ENCODE measurements around the gene TAS2R14.

Gene TAS2R14

GRCh38 chr12:10960211-10960610, 21.1 kb upstream of the TAS2R14 start:
- Histone ChIP-seq H3K9me3 (ENCODE audit: low read depth, low read length) (no peaks in the 10 kb centered on the region), H3K27ac (no peak overlapping the region), H3K36me3 (ENCODE audit: insufficient read depth, low read length) (no peaks in the 10 kb centered on the region), H3K4me3 (no peak overlapping the region), H3K9ac (ENCODE audit: insufficient read length) (no peak overlapping the region)
- TF ChIP-seq POLR2AphosphoS5 (IDR thresholded peaks at IDR 0.05; ENCODE audit: borderline replicate concordance, low read depth, low read length), result no peak
- no peak for TF ChIP-seq FOXP2 (optimal IDR thresholded peaks at IDR 0.05; ENCODE audit: control extremely low read depth, extremely low read length, insufficient read depth)
- no peak for TF ChIP-seq EZH2 (IDR thresholded peaks at IDR 0.05)
- no peak for DNase-seq (ENCODE audit: low read depth, low spot score)

GRCh38 chr12:10959804-10960203, 20.7 kb upstream of the TAS2R14 start:
- DNase-seq (ENCODE audit: low read depth, low spot score), result no peak
- Histone ChIP-seq H3K36me3 (ENCODE audit: insufficient read depth, low read length) (no peaks in the 10 kb centered on the region), H3K9me3 (ENCODE audit: low read depth, low read length) (no peaks in the 10 kb centered on the region), H3K27ac (no peak overlapping the region), H3K9ac (ENCODE audit: insufficient read length) (no peak overlapping the region), H3K4me3 (no peak overlapping the region)
- TF ChIP-seq POLR2AphosphoS5 (IDR thresholded peaks at IDR 0.05; ENCODE audit: borderline replicate concordance, low read depth, low read length) (no peak), FOXP2 (optimal IDR thresholded peaks at IDR 0.05; ENCODE audit: control extremely low read depth, extremely low read length, insufficient read depth) (no peak), EZH2 (IDR thresholded peaks at IDR 0.05) (no peak)

- Histone ChIP-seq H3K9ac (ENCODE audit: insufficient read length) (no peak overlapping the region), H3K27ac (no peak overlapping the region), H3K36me3 (ENCODE audit: insufficient read depth, low read length) (no peaks in the 10 kb centered on the region), H3K4me3 (no peak overlapping the region), H3K9me3 (ENCODE audit: low read depth, low read length) (no peaks in the 10 kb centered on the region)
- no peak for TF ChIP-seq EZH2 (IDR thresholded peaks at IDR 0.05)
- no peak for TF ChIP-seq POLR2AphosphoS5 (IDR thresholded peaks at IDR 0.05; ENCODE audit: borderline replicate concordance, low read depth, low read length)
- TF ChIP-seq FOXP2 (optimal IDR thresholded peaks at IDR 0.05; ENCODE audit: control extremely low read depth, extremely low read length, insufficient read depth), result no peak
- DNase-seq (ENCODE audit: low read depth, low spot score), result no peak
These were observed 18.7 kb upstream of the TAS2R14 start for GRCh38 chr12:10957741-10958140.

- Histone ChIP-seq H3K9ac (ENCODE audit: insufficient read length) (no peak overlapping the region), H3K9me3 (ENCODE audit: low read depth, low read length) (no peaks in the 10 kb centered on the region), H3K36me3 (ENCODE audit: insufficient read depth, low read length) (no peaks in the 10 kb centered on the region), H3K27ac (no peak overlapping the region), H3K4me3 (no peak overlapping the region)
- DNase-seq (ENCODE audit: low read depth, low spot score), result no peak
- no peak for TF ChIP-seq POLR2AphosphoS5 (IDR thresholded peaks at IDR 0.05; ENCODE audit: borderline replicate concordance, low read depth, low read length)
- no peak for TF ChIP-seq FOXP2 (optimal IDR thresholded peaks at IDR 0.05; ENCODE audit: control extremely low read depth, extremely low read length, insufficient read depth)
- TF ChIP-seq EZH2 (IDR thresholded peaks at IDR 0.05), result no peak
These were observed 17.0 kb upstream of the TAS2R14 start for GRCh38 chr12:10956085-10956484.

- DNase-seq (ENCODE audit: low read depth, low spot score), result no peak
- 0 out of 2 replicates have a peak, but pooled peaks cover 2% of the 10 kb centered on the region for H3K36me3 ChIP-seq (ENCODE audit: insufficient read depth, low read length)
These were observed 13.6 kb upstream of the TAS2R14 start for GRCh38 chr12:10952645-10953044.

GRCh38 chr12:10943167-10943566, 4.1 kb upstream of the TAS2R14 start:
- H3K9ac ChIP-seq (ENCODE audit: insufficient read length), result no peak overlapping the region
- no peak for TF ChIP-seq POLR2AphosphoS5 (IDR thresholded peaks at IDR 0.05; ENCODE audit: borderline replicate concordance, low read depth, low read length)
- no peak for TF ChIP-seq EZH2 (IDR thresholded peaks at IDR 0.05)
- TF ChIP-seq FOXP2 (optimal IDR thresholded peaks at IDR 0.05; ENCODE audit: control extremely low read depth, extremely low read length, insufficient read depth), result no peak

More at GRCh38 chr12:10952645-10953044, 13.6 kb upstream of the TAS2R14 start:
- Histone ChIP-seq H3K27ac (no peak overlapping the region), H3K4me3 (no peak overlapping the region), H3K9ac (ENCODE audit: insufficient read length) (no peak overlapping the region), H3K9me3 (ENCODE audit: low read depth, low read length) (no peaks in the 10 kb centered on the region)
- no peak for TF ChIP-seq FOXP2 (optimal IDR thresholded peaks at IDR 0.05; ENCODE audit: control extremely low read depth, extremely low read length, insufficient read depth)
- no peak for TF ChIP-seq EZH2 (IDR thresholded peaks at IDR 0.05)
- TF ChIP-seq POLR2AphosphoS5 (IDR thresholded peaks at IDR 0.05; ENCODE audit: borderline replicate concordance, low read depth, low read length), result no peak

GRCh38 chr12:10941916-10942607, 3.0 kb upstream of the TAS2R14 start:
- Histone ChIP-seq H3K36me3 (ENCODE audit: insufficient read depth, low read length) (no peaks in the 10 kb centered on the region), H3K9me3 (ENCODE audit: low read depth, low read length) (no peaks in the 10 kb centered on the region), H3K27ac (no peak overlapping the region), H3K9ac (ENCODE audit: insufficient read length) (no peak overlapping the region), H3K4me3 (no peak overlapping the region)
- no peak for TF ChIP-seq POLR2AphosphoS5 (IDR thresholded peaks at IDR 0.05; ENCODE audit: borderline replicate concordance, low read depth, low read length)
- no peak for TF ChIP-seq FOXP2 (optimal IDR thresholded peaks at IDR 0.05; ENCODE audit: control extremely low read depth, extremely low read length, insufficient read depth)
- no peak for TF ChIP-seq EZH2 (IDR thresholded peaks at IDR 0.05)
- DNase-seq (ENCODE audit: low read depth, low spot score), result no peak

More at GRCh38 chr12:10943167-10943566, 4.1 kb upstream of the TAS2R14 start:
- H3K4me3 ChIP-seq, result no peak overlapping the region
- no peak overlapping the region for H3K27ac ChIP-seq
- no peaks in the 10 kb centered on the region for H3K36me3 ChIP-seq (ENCODE audit: insufficient read depth, low read length)
- H3K9me3 ChIP-seq (ENCODE audit: low read depth, low read length), result no peaks in the 10 kb centered on the region
- no peak for DNase-seq (ENCODE audit: low read depth, low spot score)

- H3K27ac ChIP-seq, result no peak overlapping the region
- no peak overlapping the region for H3K9ac ChIP-seq (ENCODE audit: insufficient read length)
- no peak overlapping the region for H3K4me3 ChIP-seq
- TF ChIP-seq POLR2AphosphoS5 (IDR thresholded peaks at IDR 0.05; ENCODE audit: borderline replicate concordance, low read depth, low read length) (no peak), EZH2 (IDR thresholded peaks at IDR 0.05) (no peak), FOXP2 (optimal IDR thresholded peaks at IDR 0.05; ENCODE audit: control extremely low read depth, extremely low read length, insufficient read depth) (no peak)
- no peaks in the 10 kb centered on the region for H3K9me3 ChIP-seq (ENCODE audit: low read depth, low read length)
- no peaks in the 10 kb centered on the region for H3K36me3 ChIP-seq (ENCODE audit: insufficient read depth, low read length)
- no peak for DNase-seq (ENCODE audit: low read depth, low spot score)
These were observed 2.3 kb upstream of the TAS2R14 start for GRCh38 chr12:10941369-10941768.

Data from SK-N-MC (cell line).